K562 (cell line): ENCODE results near the gene RNF32. TPM values are rescaled to one million over a fixed set of nuclear protein-coding genes. Genes with fewer than 3 reads are reported as not detected.

ENCODE experiments used
- CREB5 ChIP-seq: fragments of 250-450 bp; sonication (Bioruptor Pico); IDR thresholded peaks from 2 replicates; pipeline ENCODE4 v1.5.0; 2020; ENCODE audit warnings: mild to moderate bottlenecking
- MCM3 ChIP-seq: fragments of 450-650 bp; IDR thresholded peaks from 2 replicates; pipeline ENCODE4 v1.6.1; 2016
- NCOR1 ChIP-seq: fragments of 450-650 bp; IDR thresholded peaks from 2 replicates; pipeline ENCODE4 v1.6.1; 2016; ENCODE audit warnings: mild to moderate bottlenecking, moderate library complexity
- POLR3A ChIP-seq: IDR thresholded peaks from 2 replicates; pipeline ENCODE4 v1.6.1; 2011; ENCODE audit warnings: borderline replicate concordance, mild to moderate bottlenecking, moderate library complexity; ENCODE audit not compliant: insufficient read length, insufficient read depth; ENCODE audit errors: extremely low read depth
- ZBTB49 ChIP-seq: sonication (generic); formaldehyde crosslinking; IDR thresholded peaks from 2 replicates; pipeline ENCODE4 v1.8.0; 2022; ENCODE audit warnings: missing genetic modification reagents, mild to moderate bottlenecking, borderline replicate concordance
- polyA plus RNA-seq, 8 experiments: library from polyadenylated mRNA; depleted of rRNA in 4 of 8; stranded (reverse) in 5 of 8; unstranded in 3 of 8; fragments of >200 nt; fragmentation: Nextera tagmentation in 2 of 8; fragmentation: Illumina TruSeq in 1 of 8; extraction: Ambion mirVana in 2 of 8; extraction: Trizol in 1 of 8; gene quantifications; 2 replicates each; pipeline versions ENCODE4 v1.2.1 to v1.2.3, GENCODE V29; 2011 to 2014; ENCODE audit warnings: inconsistent platforms in 1 of 8, missing spikeins in 1 of 8
- total RNA-seq, 7 experiments: library from RNA; depleted of rRNA in 6 of 7; stranded (reverse); fragments of >200 nt in 6 of 7; fragmentation: Illumina TruSeq in 2 of 7; extraction: Trizol in 2 of 7; gene quantifications; 2 replicates each; pipeline versions ENCODE4 v1.2.1 to v1.2.3, GENCODE V29; 2011 to 2021; ENCODE audit warnings: low replicate concordance in 1 of 7

RNF32 gene
- total and polyA plus RNA-seq, 9 of the 15 experiments (the other 6 are each of a cell fraction or from before 2014, with no cell fraction given): 2.6 to 7.0 (median 4.6) TPM

- no peak for TF ChIP-seq ZBTB49 (CRISPR knock-in tag)
- TF ChIP-seq MCM3: no peak
- no peak for TF ChIP-seq NCOR1
- no peak for TF ChIP-seq POLR3A
- no peak for TF ChIP-seq CREB5 (CRISPR knock-in tag)
Observed at GRCh38 chr7:156618780-156619367, 21.7 kb upstream of the RNF32 start (continued).
